K562 (cell line): ENCODE results near the gene AQP1. TPM values are rescaled to one million over a fixed set of nuclear protein-coding genes. Genes with fewer than 3 reads are reported as not detected.
A peak's percentile ranks its signal among the peaks of the same experiment; 100 is the strongest.

ENCODE experiments used
- ATAC-seq: fragments of 200-7000 bp; cut with Tn5 transposase; 3 replicates; pipeline ENCODE4 v1.9.1; 2020; ENCODE audit warnings: moderate library complexity
- BruUV-seq: library from RNA; stranded (reverse); fragments of 400-500 nt; replicated peaks from 2 replicates; lab custom pipeline; 2021; lab: Mats Ljungman, UMichigan
- CTCF ChIA-PET: fragments of 300-600 bp; formaldehyde crosslinking; extraction: SDS; loops from one replicate; lab custom pipeline; 2021; ENCODE audit warnings: low intra/inter-chr PET ratio; lab: Yijun Ruan, JAX
- POLR2A ChIA-PET: fragments of 300-600, 350-650 bp; sonication (Branson Sonifier 250); formaldehyde crosslinking; extraction: SDS; loops from one replicate; lab custom pipeline; 2021; ENCODE audit warnings: antibody characterized with exemption, inconsistent platforms; lab: Yijun Ruan, JAX
- DNase-seq, 4 experiments: peaks; one replicate each; pipeline versions ENCODE4 v3.0.0 to v3.0.0-alpha.2; 2011 to 2018; ENCODE audit warnings: low spot score in 3 of 4, mixed read lengths in 3 of 4; ENCODE audit errors: extremely low read depth in 1 of 4
- FAIRE-seq: peaks from 2 replicates; lab custom pipeline; 2011; peaks lifted over from hg19 to GRCh38; lab: Jason Lieb, UNC
- H2AFZ ChIP-seq: 2 replicates; pipeline ENCODE4 v1.6.0; 2011; ENCODE audit warnings: low read depth, low read length, control low read depth, inconsistent platforms
- H3K27ac ChIP-seq: fragments of 200-600 bp; 3 replicates; pipeline ENCODE4 v1.8.0; 2011; ENCODE audit warnings: low read depth, mild to moderate bottlenecking, control low read depth, inconsistent platforms, low read length, moderate library complexity, mixed read lengths; ENCODE audit errors: extremely low read depth
- H3K27me3 ChIP-seq, 2 experiments: fragments of 300-600 bp in 1 of 2; 2 replicates in 1 of 2; 3 replicates in 1 of 2; pipeline versions ENCODE4 v1.6.0 to v1.8.0; 2011; ENCODE audit warnings: inconsistent platforms in 2 of 2, low read length in 2 of 2, mild to moderate bottlenecking in 1 of 2, mixed read lengths in 1 of 2, moderate library complexity in 1 of 2; ENCODE audit not compliant: control insufficient read depth in 2 of 2, insufficient read depth in 2 of 2
- H3K36me3 ChIP-seq: fragments of 300-600 bp; 3 replicates; pipeline ENCODE4 v1.8.0; 2011; ENCODE audit warnings: mild to moderate bottlenecking, low read length, inconsistent platforms; ENCODE audit not compliant: control insufficient read depth, insufficient read depth
- H3K4me1 ChIP-seq, 2 experiments: fragments of 200-600 bp in 1 of 2; replicated peaks in 1 of 2; 2 replicates in 1 of 2; 3 replicates in 1 of 2; pipeline versions ENCODE4 v1.5.1 to v1.8.0; 2011; ENCODE audit warnings: inconsistent platforms in 2 of 2, low read length in 2 of 2, mild to moderate bottlenecking in 1 of 2, mixed read lengths in 1 of 2, moderate library complexity in 1 of 2; ENCODE audit not compliant: control insufficient read depth in 2 of 2, insufficient read depth in 2 of 2
- H3K4me2 ChIP-seq: 2 replicates; pipeline ENCODE4 v1.6.1; 2011; ENCODE audit warnings: low read length, control low read depth, inconsistent platforms, mixed read lengths; ENCODE audit not compliant: insufficient read depth
- H3K4me3 ChIP-seq: fragments of 200-600 bp; sonication (generic), shearing (Covaris generic); 2 replicates; pipeline ENCODE4 v1.5.1; 2016; ENCODE audit warnings: control low read depth, inconsistent platforms
- H3K79me2 ChIP-seq: fragments of 200-600 bp; 3 replicates; pipeline ENCODE4 v1.8.0; 2011; ENCODE audit warnings: low read length, inconsistent platforms; ENCODE audit not compliant: control insufficient read depth, insufficient read depth
- H3K9ac ChIP-seq, 2 experiments: 2 replicates each; pipeline versions ENCODE4 v1.6.0 to v1.6.1; 2011; ENCODE audit warnings: low read depth in 2 of 2, low read length in 2 of 2, control low read depth in 1 of 2, inconsistent platforms in 1 of 2, mild to moderate bottlenecking in 1 of 2, mixed read lengths in 1 of 2; ENCODE audit not compliant: insufficient read depth in 1 of 2
- H3K9me1 ChIP-seq: one replicate; pipeline ENCODE4 v1.6.0; 2011; ENCODE audit warnings: inconsistent platforms, mild to moderate bottlenecking, low read length, moderate library complexity; ENCODE audit not compliant: control insufficient read depth, insufficient read depth
- H3K9me3 ChIP-seq: replicated peaks from 2 replicates; pipeline ENCODE4 v1.5.1; 2011; ENCODE audit warnings: low read depth, low read length, inconsistent platforms; ENCODE audit not compliant: control insufficient read depth, insufficient read depth
- H4K20me1 ChIP-seq: replicated peaks from 2 replicates; pipeline ENCODE4 v1.6.1; 2011; ENCODE audit warnings: low read length, inconsistent platforms, mixed read lengths; ENCODE audit not compliant: control insufficient read depth, insufficient read depth
- BCOR ChIP-seq: fragments of 450-650 bp; IDR thresholded peaks from 2 replicates; pipeline ENCODE4 v1.6.1; 2016
- CEBPB ChIP-seq: fragments of 450-650 bp; IDR thresholded peaks from 2 replicates; pipeline ENCODE4 v1.6.1; 2016; ENCODE audit warnings: missing genetic modification characterization, missing compliant biosample characterization
- E2F3 ChIP-seq: fragments of 250-450 bp; sonication (Bioruptor Pico); IDR thresholded peaks from 2 replicates; pipeline ENCODE4 v1.4.0; 2020; ENCODE audit warnings: mild to moderate bottlenecking
- ETS2 ChIP-seq: IDR thresholded peaks from 2 replicates; pipeline ENCODE4 v1.6.1; 2016; ENCODE audit warnings: borderline replicate concordance, missing genetic modification characterization, mild to moderate bottlenecking, moderate library complexity, missing compliant biosample characterization; ENCODE audit not compliant: poor library complexity, severe bottlenecking
- GATAD2B ChIP-seq: fragments of 450-650 bp; IDR thresholded peaks from 2 replicates; pipeline ENCODE4 v1.6.1; 2017; ENCODE audit warnings: mild to moderate bottlenecking, borderline replicate concordance
- ILK ChIP-seq: fragments of 450-650 bp; IDR thresholded peaks from 2 replicates; pipeline ENCODE4 v1.6.1; 2016; ENCODE audit warnings: missing genetic modification characterization, low read depth, mild to moderate bottlenecking, missing compliant biosample characterization, moderate library complexity, borderline replicate concordance
- KHSRP ChIP-seq: fragments of 450-650 bp; IDR thresholded peaks from 2 replicates; pipeline ENCODE4 v1.6.1; 2017
- KLF13 ChIP-seq: fragments of 450-650 bp; IDR thresholded peaks from 2 replicates; pipeline ENCODE4 v1.6.1; 2016; ENCODE audit warnings: missing genetic modification characterization, low read depth, mild to moderate bottlenecking, missing compliant biosample characterization, moderate library complexity, borderline replicate concordance
- PURB ChIP-seq: sonication (generic); formaldehyde crosslinking; IDR thresholded peaks from 2 replicates; pipeline ENCODE4 v1.9.0; 2021; ENCODE audit warnings: low read depth, mild to moderate bottlenecking, missing genetic modification reagents
- SMARCB1 ChIP-seq: IDR thresholded peaks from 2 replicates; pipeline ENCODE4 v1.6.1; 2011; ENCODE audit warnings: improper control_type of control experiment, low read depth; ENCODE audit not compliant: insufficient read length
- SP2 ChIP-seq: IDR thresholded peaks from 2 replicates; pipeline ENCODE4 v1.6.1; 2011; ENCODE audit warnings: mild to moderate bottlenecking, low read depth, low read length, moderate library complexity; ENCODE audit not compliant: poor library complexity, severe bottlenecking; ENCODE audit errors: extremely low read depth
- TAF1 ChIP-seq: IDR thresholded peaks from 2 replicates; pipeline ENCODE4 v1.6.1; 2011; ENCODE audit warnings: mild to moderate bottlenecking, low read length, moderate library complexity; ENCODE audit not compliant: insufficient read depth, control insufficient read depth, severe bottlenecking; ENCODE audit errors: extremely low read depth
- ZFP1 ChIP-seq: fragments of 450-650 bp; formaldehyde crosslinking; IDR thresholded peaks from 2 replicates; pipeline ENCODE4 v1.4.0; 2020; ENCODE audit warnings: mild to moderate bottlenecking, mixed read lengths
- ZKSCAN3 ChIP-seq: fragments of 250-450 bp; sonication (Bioruptor Pico); IDR thresholded peaks from 2 replicates; pipeline ENCODE4 v1.4.0; 2020
- ZNF121 ChIP-seq: sonication (generic); formaldehyde crosslinking; conservative IDR thresholded peaks from 2 replicates; pipeline ENCODE4 v1.8.0; 2022; ENCODE audit warnings: missing genetic modification reagents
- ZNF830 ChIP-seq: fragments of 250-450 bp; sonication (Bioruptor Pico); IDR thresholded peaks from 2 replicates; pipeline ENCODE4 v1.5.0; 2021; ENCODE audit warnings: mild to moderate bottlenecking
- WGBS: fragments of 100-300 bp; shearing (Covaris generic); methylation state at CpG from one replicate; pipeline ENCODE4 v1.1.6; 2016; ENCODE audit warnings: low coverage, mixed read lengths; ENCODE audit not compliant: insufficient coverage; ENCODE audit errors: missing lambda C conversion rate; 5-methylcytosine and 5-hydroxymethylcytosine counted together
- in situ Hi-C: fragments of 300-500 bp; cut with MboI; formaldehyde crosslinking; loops from 4 replicates; pipeline ENCODE4 v1.15.0; 2018; ENCODE audit warnings: inconsistent platforms, mixed read lengths
- intact Hi-C: fragments of 100-400 bp; cut with micrococcal nuclease; formaldehyde crosslinking; loops from 2 replicates; pipeline ENCODE4 v1.14.2; 2022
- polyA plus RNA-seq, 8 experiments: library from polyadenylated mRNA; depleted of rRNA in 4 of 8; stranded (reverse) in 5 of 8; unstranded in 3 of 8; fragments of >200 nt; fragmentation: Nextera tagmentation in 2 of 8; fragmentation: Illumina TruSeq in 1 of 8; extraction: Ambion mirVana in 2 of 8; extraction: Trizol in 1 of 8; gene quantifications; 2 replicates each; pipeline versions ENCODE4 v1.2.1 to v1.2.3, GENCODE V29; 2011 to 2014; ENCODE audit warnings: inconsistent platforms in 1 of 8, missing spikeins in 1 of 8
- total RNA-seq, 7 experiments: library from RNA; depleted of rRNA in 6 of 7; stranded (reverse); fragments of >200 nt in 6 of 7; fragmentation: Illumina TruSeq in 2 of 7; extraction: Trizol in 2 of 7; gene quantifications; 2 replicates each; pipeline versions ENCODE4 v1.2.1 to v1.2.3, GENCODE V29; 2011 to 2021; ENCODE audit warnings: low replicate concordance in 1 of 7
- TF ChIP-seq, protein P1 (sequence below): fragments of 150-350 bp; IDR thresholded peaks from 2 replicates; pipeline ENCODE4 v1.6.1; 2014; ENCODE audit warnings: low read depth, mild to moderate bottlenecking, low read length, borderline replicate concordance
- TF ChIP-seq, protein P2 (sequence below): IDR thresholded peaks from 2 replicates; pipeline ENCODE4 v1.6.1; 2014; ENCODE audit warnings: antibody characterized with exemption

Gene AQP1
- total and polyA plus RNA-seq, 9 of the 15 experiments (the other 6 are each of a cell fraction or from before 2014, with no cell fraction given), result 0.18 to 12.6 (median 4.1) TPM

DNA sequence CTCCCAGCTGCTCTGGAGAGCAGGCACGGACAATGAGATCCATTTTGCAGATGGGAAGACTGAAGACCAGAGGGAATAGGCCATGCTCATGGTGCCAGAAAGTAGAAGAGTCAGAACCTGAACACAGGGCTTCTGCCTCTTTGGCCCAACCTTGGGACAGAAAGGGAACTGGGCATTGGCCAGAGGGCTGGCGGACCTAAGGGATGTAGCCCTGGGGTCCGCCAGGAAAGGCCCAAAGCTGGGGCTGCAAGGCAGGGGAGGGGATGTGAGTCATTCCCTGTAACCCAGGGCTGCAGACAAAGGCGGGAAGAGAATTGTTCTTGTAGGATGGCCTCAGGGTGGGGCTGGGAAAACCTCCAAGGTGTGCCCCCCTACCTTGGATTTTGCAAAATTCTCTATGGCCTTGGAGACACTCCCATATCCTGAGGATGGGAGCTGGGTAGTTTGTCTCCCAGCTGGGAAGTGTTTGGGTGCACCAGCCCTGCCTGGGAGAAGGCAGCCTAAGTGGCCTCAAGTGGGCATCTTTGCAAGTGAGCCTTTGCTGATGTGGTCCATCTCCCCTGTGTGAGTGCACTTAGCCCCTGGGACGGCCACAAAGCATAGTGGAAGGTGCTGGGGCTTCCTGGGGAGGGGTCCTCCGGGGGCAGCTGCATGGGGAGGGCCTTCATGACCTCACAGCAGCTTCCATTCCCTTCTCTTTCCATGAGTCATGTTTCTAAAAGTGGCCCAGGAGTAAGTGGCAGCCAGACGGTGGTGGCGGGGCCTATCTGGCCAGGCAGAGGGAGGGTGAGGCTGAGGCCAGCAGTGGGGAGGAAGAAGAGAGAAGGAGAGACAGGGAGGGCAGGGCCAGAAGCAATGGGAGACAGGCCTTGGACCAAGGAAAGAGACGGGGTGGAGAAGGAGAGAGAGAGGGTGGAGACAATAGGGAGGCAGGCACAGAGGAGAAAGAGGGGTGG is 9.2 kb downstream of the AQP1 start:
- ATAC-seq (peak; percentile 70), FAIRE-seq (peak; percentile 74)
- 44% methylated on average over 8 of the region's 9 CpGs for WGBS
- TF ChIP-seq ETS2 (tag), result no peak
- no peak for TF ChIP-seq TAF1
- no peak for TF ChIP-seq PURB (CRISPR knock-in tag)
- TF ChIP-seq ZFP1 (CRISPR knock-in tag), result no peak
- TF ChIP-seq KHSRP, result no peak
- TF ChIP-seq, protein P1, sequence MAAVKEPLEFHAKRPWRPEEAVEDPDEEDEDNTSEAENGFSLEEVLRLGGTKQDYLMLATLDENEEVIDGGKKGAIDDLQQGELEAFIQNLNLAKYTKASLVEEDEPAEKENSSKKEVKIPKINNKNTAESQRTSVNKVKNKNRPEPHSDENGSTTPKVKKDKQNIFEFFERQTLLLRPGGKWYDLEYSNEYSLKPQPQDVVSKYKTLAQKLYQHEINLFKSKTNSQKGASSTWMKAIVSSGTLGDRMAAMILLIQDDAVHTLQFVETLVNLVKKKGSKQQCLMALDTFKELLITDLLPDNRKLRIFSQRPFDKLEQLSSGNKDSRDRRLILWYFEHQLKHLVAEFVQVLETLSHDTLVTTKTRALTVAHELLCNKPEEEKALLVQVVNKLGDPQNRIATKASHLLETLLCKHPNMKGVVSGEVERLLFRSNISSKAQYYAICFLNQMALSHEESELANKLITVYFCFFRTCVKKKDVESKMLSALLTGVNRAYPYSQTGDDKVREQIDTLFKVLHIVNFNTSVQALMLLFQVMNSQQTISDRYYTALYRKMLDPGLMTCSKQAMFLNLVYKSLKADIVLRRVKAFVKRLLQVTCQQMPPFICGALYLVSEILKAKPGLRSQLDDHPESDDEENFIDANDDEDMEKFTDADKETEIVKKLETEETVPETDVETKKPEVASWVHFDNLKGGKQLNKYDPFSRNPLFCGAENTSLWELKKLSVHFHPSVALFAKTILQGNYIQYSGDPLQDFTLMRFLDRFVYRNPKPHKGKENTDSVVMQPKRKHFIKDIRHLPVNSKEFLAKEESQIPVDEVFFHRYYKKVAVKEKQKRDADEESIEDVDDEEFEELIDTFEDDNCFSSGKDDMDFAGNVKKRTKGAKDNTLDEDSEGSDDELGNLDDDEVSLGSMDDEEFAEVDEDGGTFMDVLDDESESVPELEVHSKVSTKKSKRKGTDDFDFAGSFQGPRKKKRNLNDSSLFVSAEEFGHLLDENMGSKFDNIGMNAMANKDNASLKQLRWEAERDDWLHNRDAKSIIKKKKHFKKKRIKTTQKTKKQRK, result no peak
- no peak for TF ChIP-seq GATAD2B
- no peak for TF ChIP-seq ZNF121 (CRISPR knock-in tag)
- no peak for TF ChIP-seq SMARCB1
- no peak for TF ChIP-seq KLF13 (tag)
- no peak for TF ChIP-seq ZNF830 (CRISPR knock-in tag)
- no peak for TF ChIP-seq ILK (tag)
- TF ChIP-seq, protein P2, sequence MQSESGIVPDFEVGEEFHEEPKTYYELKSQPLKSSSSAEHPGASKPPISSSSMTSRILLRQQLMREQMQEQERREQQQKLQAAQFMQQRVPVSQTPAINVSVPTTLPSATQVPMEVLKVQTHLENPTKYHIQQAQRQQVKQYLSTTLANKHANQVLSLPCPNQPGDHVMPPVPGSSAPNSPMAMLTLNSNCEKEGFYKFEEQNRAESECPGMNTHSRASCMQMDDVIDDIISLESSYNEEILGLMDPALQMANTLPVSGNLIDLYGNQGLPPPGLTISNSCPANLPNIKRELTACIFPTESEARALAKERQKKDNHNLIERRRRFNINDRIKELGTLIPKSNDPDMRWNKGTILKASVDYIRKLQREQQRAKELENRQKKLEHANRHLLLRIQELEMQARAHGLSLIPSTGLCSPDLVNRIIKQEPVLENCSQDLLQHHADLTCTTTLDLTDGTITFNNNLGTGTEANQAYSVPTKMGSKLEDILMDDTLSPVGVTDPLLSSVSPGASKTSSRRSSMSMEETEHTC, result no peak
- TF ChIP-seq ZKSCAN3 (CRISPR knock-in tag), result no peak
- no peak for TF ChIP-seq CEBPB (tag)
- no peak for TF ChIP-seq E2F3
- TF ChIP-seq BCOR, result peak; percentile 80
- no peak for TF ChIP-seq SP2

More for the DNA sequence above, 9.2 kb downstream of the AQP1 start:
- H3K9me1 ChIP-seq, result peaks cover 7% of the 10 kb centered on the region
- no peaks in the 10 kb centered on the region for H3K79me2 ChIP-seq
- no peaks in the 10 kb centered on the region for H4K20me1 ChIP-seq
- no peaks in the 10 kb centered on the region for H3K36me3 ChIP-seq
- peak; percentile 61 to 77 (median 65) for DNase-seq
- BruUV-seq, result no TSS peak
- H2AFZ ChIP-seq, result peak overlapping the region; percentile 73
- peak overlapping the region; percentile 39 to 53; a peak in 3 of 4 replicates for H3K9ac ChIP-seq
- intact Hi-C loops (no loop called here), in situ Hi-C loops (no loop called here)
- ChIA-PET CTCF (no interaction called here), POLR2A (no interaction called here)
- peak overlapping the region; percentile 58; the same call in 1 of the 3 replicates for H3K27ac ChIP-seq
- no peaks in the 10 kb centered on the region for H3K27me3 ChIP-seq
- H3K4me1 ChIP-seq, result peaks cover 53 to 54% of the 10 kb centered on the region in 2 experiments
- H3K4me2 ChIP-seq, result peak overlapping the region; percentile 51
- H3K4me3 ChIP-seq, result no peak overlapping the region
- H3K9me3 ChIP-seq, result no peaks in the 10 kb centered on the region
